Activated CD4-positive, alpha-beta T cell treated with anti-CD3 and anti-CD28 coated beads, Interleukin-2, Interleukin-6, amounts not matched to agents 100 ng/mL and 50 ng/mL, durations not matched to agents 16 hours and 8 hours (primary cell): Measurements from ENCODE around the gene CDH3.
"Not testable (repeated sequence)": the region's sequence is repeated elsewhere in the genome, so short reads cannot be mapped to it uniquely, and the experiment has no call there.

Experiments used
- DNase-seq: peaks from one replicate; pipeline ENCODE4 v3.0.0-alpha.2; 2020

CDH3 gene

DNA sequence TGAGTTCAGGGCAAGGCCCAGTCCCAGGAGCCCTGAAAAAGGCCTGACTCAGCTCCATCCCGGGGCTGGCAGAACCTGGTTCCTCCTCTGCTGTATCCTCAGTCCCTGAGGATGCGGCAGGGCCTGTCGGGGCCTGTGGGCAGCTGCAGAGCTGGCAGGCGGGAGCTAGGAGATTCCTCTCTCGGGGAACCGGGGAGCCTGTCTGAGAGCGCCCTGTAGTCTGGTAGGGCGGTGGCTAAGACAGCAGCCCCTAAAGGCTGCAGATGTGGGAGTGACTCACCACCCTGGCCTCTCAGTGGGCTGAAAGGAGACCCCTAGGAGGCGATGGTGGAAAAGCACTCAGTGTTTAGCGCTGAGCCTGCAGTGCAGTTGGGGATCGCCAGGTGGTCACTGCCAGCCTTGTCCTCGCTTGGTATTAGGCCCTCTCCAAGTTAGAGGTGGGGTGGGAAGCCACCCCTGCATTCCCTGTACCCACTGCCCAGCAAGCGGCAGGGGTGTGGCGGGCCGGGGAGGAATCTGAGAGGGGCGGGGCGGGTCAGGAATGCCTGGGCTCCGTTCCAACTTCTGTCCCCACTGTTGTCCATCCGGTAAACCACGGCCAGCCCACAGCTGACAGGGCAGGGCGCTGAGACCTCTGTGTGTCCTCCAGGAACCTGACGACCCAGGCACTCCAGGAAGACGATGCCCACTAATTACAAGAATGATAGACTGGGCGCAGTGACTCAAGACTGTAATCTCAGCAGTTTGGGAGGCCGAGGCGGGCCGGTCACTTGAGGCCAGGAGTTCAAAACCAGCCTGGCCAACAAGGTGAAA, 62.4 kb downstream of the CDH3 start:
- DNase-seq, result no peak

DNA sequence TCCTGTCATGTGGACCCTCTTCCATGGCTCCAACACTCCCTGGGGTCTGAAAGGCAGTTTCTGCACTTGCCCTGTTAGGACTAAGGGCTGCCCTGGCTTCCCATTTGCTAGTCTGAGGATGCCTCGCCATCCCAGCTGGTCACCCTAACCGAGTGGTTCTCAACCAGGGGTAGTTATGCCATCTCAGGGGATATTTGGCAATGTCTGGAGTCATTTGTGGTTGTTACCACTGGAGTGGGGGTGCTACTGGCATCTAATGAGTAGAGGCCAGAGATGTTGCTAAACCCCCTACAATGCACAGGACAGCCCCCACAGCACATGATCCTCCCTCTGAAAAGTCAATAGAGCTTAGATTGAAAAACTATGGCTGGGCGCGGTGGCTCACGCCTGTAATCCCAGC, 65.1 kb downstream of the CDH3 start:
- no peak for DNase-seq

GRCh38 chr16:68711421-68712139, 66.5 kb downstream of the CDH3 start:
- no peak for DNase-seq

DNA sequence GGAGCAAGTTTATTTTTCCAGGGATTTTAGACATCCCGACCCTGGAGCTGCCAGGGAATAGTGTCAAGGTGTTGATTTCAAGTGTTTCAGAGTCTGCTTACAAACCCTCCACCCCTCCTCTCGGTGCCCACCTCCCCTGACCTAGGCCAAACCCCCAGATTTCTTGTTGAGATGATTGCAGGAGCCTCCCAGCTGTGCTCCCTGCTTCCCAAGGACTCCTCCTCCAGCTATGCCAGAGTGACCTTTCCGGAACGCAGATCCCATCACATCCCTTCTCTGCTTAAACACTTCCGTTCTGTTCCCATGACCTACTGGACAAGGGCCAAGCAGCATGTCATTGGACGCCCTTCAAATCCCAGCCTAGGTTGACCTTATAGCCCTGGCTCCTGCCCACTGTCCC, 68.3 kb downstream of the CDH3 start:
- no peak for DNase-seq

DNA sequence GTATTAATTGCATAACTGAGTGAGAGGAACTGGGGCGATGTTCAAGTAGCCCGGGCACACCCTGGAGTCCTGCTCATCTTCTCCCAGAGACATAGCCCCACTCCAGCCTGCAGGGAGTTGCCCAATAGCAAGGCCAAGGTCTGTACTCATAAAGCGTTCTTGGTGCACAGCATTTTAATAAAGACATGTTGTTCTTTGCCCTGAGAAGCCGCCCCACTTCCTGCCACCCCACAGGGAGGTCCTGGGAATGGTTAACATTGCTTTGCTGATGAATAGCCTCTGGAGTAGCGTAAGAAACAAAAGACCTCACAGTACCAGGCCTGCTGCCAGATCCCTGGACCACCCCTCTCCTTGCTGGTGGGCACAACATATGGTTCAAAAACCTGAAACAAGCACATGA, 70.4 kb downstream of the CDH3 start:
- DNase-seq, result no peak

- DNase-seq, result not testable (repeated sequence)
Measured at GRCh38 chr16:68716516-68716915, 71.4 kb downstream of the CDH3 start.

DNA sequence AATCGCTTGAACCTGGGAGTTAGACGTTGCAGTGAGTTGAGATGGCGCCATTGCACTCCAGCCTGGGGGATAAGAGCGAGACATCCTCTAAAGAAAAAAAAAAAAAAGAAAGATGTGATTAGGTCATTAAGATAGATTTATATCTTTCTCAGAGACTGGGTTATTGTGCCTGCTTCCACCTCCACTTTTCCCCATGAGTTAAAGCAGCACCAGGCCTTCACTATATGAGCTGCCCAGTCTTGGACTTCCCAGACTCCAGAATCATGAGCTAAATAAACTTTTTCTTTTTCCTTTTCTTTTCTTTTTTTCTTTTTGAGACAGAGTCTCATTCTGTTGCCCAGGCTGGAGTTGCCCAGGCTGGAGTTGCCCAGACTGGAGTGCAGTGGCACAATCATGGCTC, 72.6 kb downstream of the CDH3 start:
- no peak for DNase-seq

DNA sequence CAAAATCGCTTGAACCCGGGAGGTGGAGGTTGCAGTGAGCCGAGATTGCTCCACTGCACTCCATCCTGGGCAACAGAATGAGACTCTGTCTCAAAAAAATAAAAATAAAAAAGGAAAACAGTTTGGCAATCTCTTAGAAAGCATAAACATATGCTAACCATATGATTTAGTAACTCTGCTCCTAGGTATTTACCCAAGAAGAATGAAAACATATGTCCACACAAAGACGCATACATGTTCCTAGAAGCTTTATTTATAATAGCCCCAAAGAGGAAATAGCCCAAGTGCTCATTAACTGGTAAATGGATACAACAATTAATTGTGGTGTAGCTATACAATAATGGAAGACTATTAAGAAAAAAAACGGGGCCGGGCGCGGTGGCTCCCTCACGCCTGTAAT, 73.5 kb downstream of the CDH3 start:
- no peak for DNase-seq

- DNase-seq, result peak; percentile 44
Measured at GRCh38 chr16:68719993-68720489, 74.9 kb downstream of the CDH3 start.

DNA sequence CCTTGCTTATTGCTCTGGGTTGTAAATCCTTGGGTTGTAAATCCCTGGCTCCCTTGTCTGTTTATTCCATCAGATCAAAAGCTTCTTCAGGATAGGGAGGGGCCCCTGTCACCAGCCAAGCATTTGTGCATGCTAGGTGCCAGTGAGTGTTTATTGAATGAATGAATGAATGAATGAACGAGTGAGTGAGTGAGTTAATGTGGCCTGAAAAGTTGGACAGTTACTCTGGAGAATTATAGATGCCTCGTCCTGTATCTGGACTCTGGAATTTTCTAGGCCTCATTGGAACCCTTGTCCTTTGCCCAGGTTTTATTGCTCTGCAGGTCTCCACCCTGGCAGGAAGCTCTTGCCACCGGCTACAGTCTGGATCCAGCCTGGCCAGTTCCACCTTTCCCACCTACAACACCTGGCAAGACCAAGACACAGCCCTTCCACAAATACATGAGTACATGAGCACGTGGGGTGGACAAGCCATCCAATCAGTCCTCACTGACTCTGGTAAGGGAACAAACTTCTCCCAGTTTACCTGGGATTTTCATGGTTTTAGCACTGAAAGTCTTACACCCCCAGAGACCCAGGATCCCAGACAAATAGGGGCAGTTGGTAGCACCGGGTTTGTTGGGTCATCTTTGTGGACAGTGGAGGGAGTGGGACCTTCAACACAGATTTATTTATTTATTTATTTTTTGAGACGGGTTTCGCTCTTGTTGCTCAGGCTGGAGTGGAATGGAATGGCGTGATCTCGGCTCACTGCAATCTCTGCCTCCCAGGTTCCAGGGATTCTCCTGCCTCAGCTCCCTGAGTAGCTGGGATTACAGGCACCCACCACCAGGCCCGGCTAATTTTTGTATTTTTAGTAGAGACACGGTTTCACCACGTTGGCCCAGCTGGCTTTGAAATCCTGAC, 77.3 kb downstream of the CDH3 start:
- no peak for DNase-seq

DNA sequence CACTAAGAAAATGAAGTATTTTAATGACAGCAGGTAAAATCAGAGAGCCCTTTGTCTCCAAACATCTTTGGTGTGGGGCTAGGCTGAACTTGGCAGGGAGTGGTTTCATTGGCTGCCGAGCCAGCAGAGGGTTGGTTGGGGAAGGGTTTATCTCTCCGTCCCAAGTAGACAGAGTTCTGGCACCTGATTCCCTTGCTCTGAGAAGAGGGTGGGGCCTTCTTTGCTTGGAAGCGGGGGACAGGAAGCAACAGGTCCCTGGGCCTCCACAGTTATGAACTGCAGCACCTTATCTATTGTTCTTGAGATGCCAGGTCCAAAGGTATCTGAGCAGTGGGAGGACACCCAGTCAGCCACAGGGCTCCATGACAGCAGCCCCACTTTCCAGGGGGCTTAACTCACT, 79.7 kb downstream of the CDH3 start:
- DNase-seq, result no peak

DNA sequence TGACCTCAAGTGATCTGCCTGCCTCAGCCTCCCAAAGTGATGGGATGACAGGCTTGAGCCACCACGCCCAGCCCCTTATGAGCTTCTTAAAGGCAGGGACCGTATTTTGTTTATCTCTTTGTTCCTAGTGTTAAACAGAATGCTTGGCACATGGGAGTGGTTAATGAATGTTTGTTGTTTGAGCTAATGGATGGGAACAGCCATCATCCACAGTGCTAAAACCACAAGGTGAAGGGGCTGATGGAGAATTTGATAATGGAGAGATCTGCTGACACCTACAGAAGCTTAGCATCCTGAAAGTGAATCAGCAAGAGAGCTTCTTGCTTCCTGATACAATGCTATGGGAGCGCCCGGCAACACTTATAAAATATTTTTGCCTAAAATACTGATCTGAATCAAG, 83.4 kb downstream of the CDH3 start:
- DNase-seq, result no peak

GRCh38 chr16:68731637-68732036, 86.5 kb downstream of the CDH3 start:
- no peak for DNase-seq

- DNase-seq, result no peak
Measured at GRCh38 chr16:68732042-68732680, 87.1 kb downstream of the CDH3 start.

GRCh38 chr16:68732741-68733399, 87.8 kb downstream of the CDH3 start:
- DNase-seq, result no peak

DNA sequence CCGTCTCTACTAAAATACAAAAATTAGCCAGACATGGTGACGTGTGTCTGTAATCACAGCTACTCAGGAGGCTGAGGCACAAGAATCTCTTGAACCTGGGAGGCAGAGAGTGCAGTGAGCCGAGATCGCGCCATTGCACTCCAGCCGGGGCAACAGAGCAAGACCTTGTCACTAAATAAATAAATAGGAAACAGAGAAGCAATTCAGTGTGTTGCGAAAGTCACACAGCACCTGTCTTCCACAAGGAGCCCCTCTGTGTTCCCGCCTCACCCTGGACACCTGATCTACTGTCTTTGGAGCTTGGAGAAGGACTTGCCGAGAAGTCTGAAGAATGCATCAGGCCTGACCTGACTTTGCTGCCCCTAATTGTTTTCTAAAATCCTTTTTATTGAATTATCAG, 88.5 kb downstream of the CDH3 start:
- no peak for DNase-seq

GRCh38 chr16:68734782-68735181, 89.7 kb downstream of the CDH3 start:
- no peak for DNase-seq

DNA sequence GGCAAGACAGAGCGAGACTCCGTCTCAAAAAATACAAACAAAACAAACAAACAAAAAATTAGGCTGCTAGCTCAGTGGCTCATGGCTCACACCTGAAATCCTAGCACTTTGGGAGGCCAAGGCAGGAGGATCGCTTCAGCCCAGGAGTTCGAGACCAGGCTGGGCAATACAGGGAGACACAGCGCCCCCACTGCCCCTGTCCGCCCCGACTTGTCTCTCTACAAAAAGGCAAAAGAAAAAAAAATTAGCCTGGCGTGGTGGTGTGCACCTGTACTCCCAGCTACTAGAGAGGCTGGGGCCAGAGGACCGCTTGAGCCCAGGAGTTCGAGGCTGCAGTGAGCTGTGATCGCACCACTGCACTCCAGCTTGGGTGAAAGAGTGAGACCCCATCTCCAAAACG, 91.5 kb downstream of the CDH3 start:
- DNase-seq, result no peak

- DNase-seq, result no peak
Measured at GRCh38 chr16:68737046-68737729, 92.1 kb downstream of the CDH3 start, which contains the start of gene CDH1. Gene CDH1, plus strand, starts transcription at chr16:68737292. Its CDS starts 124 bp downstream, at chr16:68737416.

DNA sequence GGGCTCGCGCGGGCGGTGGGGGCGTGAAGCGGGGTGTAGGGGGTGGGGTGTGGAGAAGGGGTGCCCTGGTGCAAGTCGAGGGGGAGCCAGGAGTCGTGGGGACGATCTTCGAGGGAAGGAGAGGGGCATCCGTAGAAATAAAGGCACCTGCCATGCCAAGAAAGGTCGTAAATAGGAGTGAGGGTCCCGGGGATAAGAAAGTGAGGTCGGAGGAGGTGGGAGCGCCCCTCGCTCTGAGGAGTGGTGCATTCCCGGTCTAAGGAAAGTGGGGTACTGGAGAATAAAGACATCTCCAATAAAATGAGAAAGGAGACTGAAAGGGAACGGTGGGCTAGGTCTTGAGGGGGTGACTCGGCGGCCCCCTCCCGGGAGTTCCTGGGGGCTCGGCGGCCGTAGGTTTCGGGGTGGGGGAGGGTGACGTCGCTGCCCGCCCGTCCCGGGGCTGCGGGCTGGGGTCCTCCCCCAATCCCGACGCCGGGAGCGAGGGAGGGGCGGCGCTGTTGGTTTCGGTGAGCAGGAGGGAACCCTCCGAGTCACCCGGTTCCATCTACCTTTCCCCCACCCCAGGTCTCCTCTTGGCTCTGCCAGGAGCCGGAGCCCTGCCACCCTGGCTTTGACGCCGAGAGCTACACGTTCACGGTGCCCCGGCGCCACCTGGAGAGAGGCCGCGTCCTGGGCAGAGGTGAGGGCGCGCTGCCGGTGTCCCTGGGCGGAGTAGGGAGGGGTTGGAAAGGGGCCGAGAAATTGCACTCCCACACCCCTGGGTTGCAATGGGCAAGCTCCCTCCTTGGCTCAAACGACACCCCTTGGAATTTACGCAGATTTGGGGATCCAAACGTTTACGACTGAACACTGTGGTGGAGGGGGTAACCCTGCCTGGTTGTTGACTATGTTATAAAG, 92.9 kb downstream of the CDH3 start:
- DNase-seq, result no peak
